Measurements from ENCODE around the gene PNMA6E.

PNMA6E gene

GRCh38 chrX:153435845-153436244 lies 34.7 kb upstream of the PNMA6E start:
- no peak for DNase-seq (ENCODE audit: low read depth in 2 of 2)

- DNase-seq (ENCODE audit: low read depth in 2 of 2) = no peak
These were observed 33.7 kb upstream of the PNMA6E start for GRCh38 chrX:153434801-153435200.

- no peak for DNase-seq (ENCODE audit: low read depth in 2 of 2)
These were observed 32.7 kb upstream of the PNMA6E start for GRCh38 chrX:153433781-153434285.

- DNase-seq (ENCODE audit: low read depth in 2 of 2) = no peak
These were observed 32.1 kb upstream of the PNMA6E start for GRCh38 chrX:153433161-153433680.

GRCh38 chrX:153430796-153431195 lies 29.6 kb upstream of the PNMA6E start:
- DNase-seq (ENCODE audit: low read depth in 2 of 2) = no peak

GRCh38 chrX:153426204-153426603 lies 25.1 kb upstream of the PNMA6E start:
- DNase-seq (ENCODE audit: low read depth in 2 of 2) = no peak

GRCh38 chrX:153423652-153424051 lies 22.5 kb upstream of the PNMA6E start:
- DNase-seq (ENCODE audit: low read depth in 2 of 2) = no peak

- no peak for DNase-seq (ENCODE audit: low read depth in 2 of 2)
These were observed 20.7 kb upstream of the PNMA6E start for GRCh38 chrX:153421856-153422255.

GRCh38 chrX:153420851-153421599 lies 19.9 kb upstream of the PNMA6E start:
- no peak for DNase-seq (ENCODE audit: low read depth in 2 of 2)

- no peak for DNase-seq (ENCODE audit: low read depth in 2 of 2)
These were observed 16.5 kb upstream of the PNMA6E start for GRCh38 chrX:153417637-153418036.

GRCh38 chrX:153416781-153417450 lies 15.8 kb upstream of the PNMA6E start:
- DNase-seq (ENCODE audit: low read depth in 2 of 2) = no peak

GRCh38 chrX:153414856-153415510 lies 13.8 kb upstream of the PNMA6E start:
- DNase-seq (ENCODE audit: low read depth in 2 of 2) = no peak

GRCh38 chrX:153413731-153414130 lies 12.6 kb upstream of the PNMA6E start:
- DNase-seq (ENCODE audit: low read depth in 2 of 2) = no peak

GRCh38 chrX:153412746-153413720 lies 11.9 kb upstream of the PNMA6E start:
- no peak for DNase-seq (ENCODE audit: low read depth in 2 of 2)

GRCh38 chrX:153411988-153412574 lies 10.9 kb upstream of the PNMA6E start:
- DNase-seq (ENCODE audit: low read depth in 2 of 2) = no peak

GRCh38 chrX:153411255-153411987 lies 10.3 kb upstream of the PNMA6E start, which contains the start of gene ZFP92:
Gene ZFP92 (plus strand): TSS chrX:153411472. CDS start chrX:153418323, 6,851 bp downstream.
- peak; percentile 37 to 41 for DNase-seq (ENCODE audit: low read depth in 2 of 2)

- no peak for DNase-seq (ENCODE audit: low read depth in 2 of 2)
These were observed 9.7 kb upstream of the PNMA6E start for GRCh38 chrX:153410888-153411254.

GRCh38 chrX:153410373-153410772 lies 9.2 kb upstream of the PNMA6E start:
- no peak for DNase-seq (ENCODE audit: low read depth in 2 of 2)

GRCh38 chrX:153409414-153410101 lies 8.4 kb upstream of the PNMA6E start:
- no peak for DNase-seq (ENCODE audit: low read depth in 2 of 2)
